Omental fat pad (tissue), 4 donors: ENCODE data around the gene NDUFS6. TPM values are rescaled to one million over a fixed set of nuclear protein-coding genes. Genes with fewer than 3 reads are reported as not detected.

Experiments
- ATAC-seq: fragments of 150-250 bp; one replicate; pipeline ENCODE4 v1.9.1; 2016; ENCODE audit warnings: mild to moderate bottlenecking, moderate library complexity; ENCODE audit not compliant: low FRiP score
- DNase-seq: peaks from one replicate; pipeline ENCODE4 v3.0.0-alpha.2; 2019; ENCODE audit warnings: low spot score
- total RNA-seq, 4 donors: library from RNA; depleted of rRNA; stranded (reverse); fragments of >200 nt; gene quantifications; one replicate each; pipeline ENCODE4 v1.1.0, GENCODE V29; 2016
- TF ChIP-seq, protein P1 (sequence below), 3 donors: fragments of 450-650 bp; IDR thresholded peaks; one replicate each; pipeline ENCODE4 v1.5.1; 2016 to 2017; ENCODE audit warnings: antibody characterized with exemption in 3 of 3, mild to moderate bottlenecking in 3 of 3, moderate library complexity in 2 of 3

NDUFS6 gene
- total RNA-seq, 4 donors from 2014 or later, result 34.3 to 81.2 (median 44.2) TPM

DNA sequence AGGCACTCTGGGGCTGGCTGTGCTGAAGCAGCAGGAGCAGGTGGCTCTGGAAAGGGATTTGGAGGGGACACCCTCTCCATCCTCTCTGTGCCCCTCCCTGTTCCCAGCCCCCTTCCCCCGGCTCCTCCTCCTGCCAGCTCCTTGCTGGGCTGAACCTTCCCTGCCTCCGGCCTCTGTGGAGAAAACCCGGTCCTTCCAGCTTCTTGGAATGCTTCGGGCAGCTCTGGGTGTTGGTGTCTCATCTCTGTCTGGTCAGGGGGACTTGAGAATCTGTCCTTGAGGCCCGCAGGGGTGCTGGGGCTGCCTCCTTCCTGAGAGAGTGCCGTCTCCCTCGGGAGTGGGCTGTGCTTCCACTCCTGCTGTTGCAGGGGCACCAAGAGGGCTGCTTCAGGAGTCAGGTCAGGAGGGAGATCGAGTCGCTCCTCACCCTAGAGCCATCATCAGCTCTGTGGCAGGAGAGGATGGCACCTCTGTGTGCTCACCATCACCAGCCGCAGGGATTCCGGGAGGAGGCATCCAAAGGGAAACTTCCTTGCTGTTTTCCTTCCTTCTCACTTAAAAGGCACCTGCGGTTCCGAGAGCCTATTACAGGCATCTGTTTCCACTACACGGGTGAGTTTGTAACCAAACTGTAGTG lies 30.6 kb downstream of the NDUFS6 start:
- TF ChIP-seq, protein P1, sequence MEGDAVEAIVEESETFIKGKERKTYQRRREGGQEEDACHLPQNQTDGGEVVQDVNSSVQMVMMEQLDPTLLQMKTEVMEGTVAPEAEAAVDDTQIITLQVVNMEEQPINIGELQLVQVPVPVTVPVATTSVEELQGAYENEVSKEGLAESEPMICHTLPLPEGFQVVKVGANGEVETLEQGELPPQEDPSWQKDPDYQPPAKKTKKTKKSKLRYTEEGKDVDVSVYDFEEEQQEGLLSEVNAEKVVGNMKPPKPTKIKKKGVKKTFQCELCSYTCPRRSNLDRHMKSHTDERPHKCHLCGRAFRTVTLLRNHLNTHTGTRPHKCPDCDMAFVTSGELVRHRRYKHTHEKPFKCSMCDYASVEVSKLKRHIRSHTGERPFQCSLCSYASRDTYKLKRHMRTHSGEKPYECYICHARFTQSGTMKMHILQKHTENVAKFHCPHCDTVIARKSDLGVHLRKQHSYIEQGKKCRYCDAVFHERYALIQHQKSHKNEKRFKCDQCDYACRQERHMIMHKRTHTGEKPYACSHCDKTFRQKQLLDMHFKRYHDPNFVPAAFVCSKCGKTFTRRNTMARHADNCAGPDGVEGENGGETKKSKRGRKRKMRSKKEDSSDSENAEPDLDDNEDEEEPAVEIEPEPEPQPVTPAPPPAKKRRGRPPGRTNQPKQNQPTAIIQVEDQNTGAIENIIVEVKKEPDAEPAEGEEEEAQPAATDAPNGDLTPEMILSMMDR (IDR thresholded peaks at IDR 0.05), result no peak
- ATAC-seq (no peak), DNase-seq (no peak)

- DNase-seq (no peak), ATAC-seq (no peak)
- TF ChIP-seq, protein P1 (IDR thresholded peaks at IDR 0.05), result no peak
These were observed 31.5 kb downstream of the NDUFS6 start for GRCh38 chr5:1832511-1833250.

DNA sequence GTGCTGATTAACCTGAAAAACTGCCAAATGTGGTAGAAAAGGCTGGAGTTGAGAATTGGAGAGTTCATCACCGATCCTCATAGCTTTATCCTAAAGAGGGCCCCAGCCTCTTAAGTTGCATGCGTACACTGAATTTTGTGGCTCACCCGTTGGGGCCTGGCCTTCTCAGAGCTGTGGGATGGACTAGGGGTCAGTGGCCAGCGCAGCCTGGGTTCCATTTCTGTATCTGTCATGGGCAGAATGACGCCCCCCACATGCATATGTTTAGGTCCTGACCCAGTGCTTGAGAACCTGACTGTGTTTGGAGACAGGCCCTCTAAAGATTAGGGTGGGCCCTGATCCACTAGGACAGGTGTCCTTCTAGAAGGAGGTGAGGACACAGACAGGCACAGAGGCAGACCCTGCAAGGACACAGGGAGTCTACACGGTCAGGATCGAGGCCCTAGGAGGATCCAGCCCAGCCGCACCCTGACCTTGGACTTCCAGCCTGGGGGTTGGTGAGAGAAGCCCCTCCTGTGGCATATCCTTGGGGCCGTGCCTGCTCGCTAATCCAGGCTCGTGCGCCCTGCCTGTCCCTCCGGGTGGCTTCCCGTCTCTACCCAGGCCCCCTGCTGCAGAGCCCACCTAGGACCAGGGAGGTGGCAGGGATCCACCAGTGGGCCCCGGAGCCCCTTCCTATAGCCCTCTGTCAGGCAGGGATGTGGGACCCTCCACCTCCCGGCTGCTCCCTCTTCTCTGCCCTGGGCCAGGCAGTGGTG lies 32.2 kb downstream of the NDUFS6 start:
- no peak for DNase-seq
- TF ChIP-seq, protein P1 (IDR thresholded peaks at IDR 0.05), result no peak
- no peak for ATAC-seq

DNA sequence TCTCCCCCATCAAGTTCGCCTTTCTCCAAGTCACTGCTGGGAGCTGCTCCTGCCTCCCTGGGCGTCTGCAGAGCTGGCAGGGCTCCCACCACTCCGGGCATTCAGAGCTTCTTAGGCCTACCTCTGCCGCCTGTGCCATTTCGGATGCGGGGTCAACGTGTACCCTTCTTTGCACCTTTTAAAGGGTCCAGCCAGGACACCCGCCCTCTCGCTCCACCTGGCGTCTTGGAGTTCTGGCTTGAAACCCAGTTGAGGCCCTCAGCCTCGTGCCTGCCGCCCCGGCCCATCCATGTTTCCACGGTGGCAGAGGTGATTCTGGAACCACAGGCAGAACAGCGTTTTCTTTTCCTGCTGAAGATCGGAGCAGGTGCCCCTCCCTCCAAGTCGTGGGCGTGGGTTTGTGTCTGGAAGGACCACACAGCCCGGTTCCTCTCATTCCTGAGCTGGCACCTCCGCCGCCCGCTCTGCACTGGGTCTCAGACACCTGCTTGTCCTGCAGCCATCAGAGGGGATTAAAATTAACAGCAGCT lies 32.9 kb downstream of the NDUFS6 start:
- ATAC-seq (no peak), DNase-seq (no peak)
- TF ChIP-seq, protein P1 (IDR thresholded peaks at IDR 0.05), result no peak

DNA sequence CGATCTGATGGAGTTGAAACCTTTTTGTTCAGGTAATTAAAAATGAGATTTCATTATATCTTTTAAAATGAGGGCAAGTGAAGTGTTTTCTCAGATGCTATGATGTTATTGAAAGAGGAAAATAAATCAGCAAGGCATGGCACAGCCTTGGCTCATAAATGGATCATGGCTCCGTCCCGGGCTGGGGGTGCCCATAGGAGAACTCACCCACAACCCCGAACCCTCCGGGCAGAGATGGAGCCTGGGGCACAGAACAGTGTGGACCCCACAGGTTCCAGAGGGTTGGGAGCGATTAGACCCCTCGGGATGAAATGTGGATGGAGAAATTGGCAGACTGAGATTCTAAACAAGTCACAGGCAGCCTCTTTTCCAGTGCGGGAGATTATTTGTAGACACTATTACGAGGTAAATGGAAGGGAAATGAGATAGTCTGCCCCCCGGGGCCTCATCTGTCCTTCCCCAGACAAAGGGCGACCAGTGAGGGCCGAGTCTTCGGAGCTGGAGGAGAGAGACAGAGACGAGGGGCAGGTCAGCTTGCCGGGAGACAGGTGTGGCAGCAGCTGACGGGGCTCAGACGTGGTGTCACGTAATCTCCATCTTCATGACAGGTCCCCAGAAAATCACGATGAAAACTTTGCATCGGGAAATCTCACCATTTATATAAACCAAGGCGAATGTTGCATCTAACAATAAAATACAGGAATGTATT lies 33.7 kb downstream of the NDUFS6 start:
- TF ChIP-seq, protein P1 (IDR thresholded peaks at IDR 0.05), result no peak
- DNase-seq, result no peak
- no peak for ATAC-seq

GRCh38 chr5:1835431-1835830 lies 34.2 kb downstream of the NDUFS6 start:
- TF ChIP-seq, protein P1 (IDR thresholded peaks at IDR 0.05), result no peak
- ATAC-seq (no peak), DNase-seq (no peak)
